HG02870 (cell line): ENCODE measurements around the gene MAPK8IP3.
"Not testable (repeated sequence)": the region's sequence is repeated elsewhere in the genome, so short reads cannot be mapped to it uniquely, and the experiment has no call there.

ENCODE experiments used
- ATAC-seq: cut with Tn5 transposase; IDR thresholded peaks from one replicate; pipeline ENCODE4 v1.9.1; 2021; ENCODE audit warnings: mild to moderate bottlenecking, moderate library complexity; ENCODE audit not compliant: unreplicated experiment

MAPK8IP3 gene

DNA sequence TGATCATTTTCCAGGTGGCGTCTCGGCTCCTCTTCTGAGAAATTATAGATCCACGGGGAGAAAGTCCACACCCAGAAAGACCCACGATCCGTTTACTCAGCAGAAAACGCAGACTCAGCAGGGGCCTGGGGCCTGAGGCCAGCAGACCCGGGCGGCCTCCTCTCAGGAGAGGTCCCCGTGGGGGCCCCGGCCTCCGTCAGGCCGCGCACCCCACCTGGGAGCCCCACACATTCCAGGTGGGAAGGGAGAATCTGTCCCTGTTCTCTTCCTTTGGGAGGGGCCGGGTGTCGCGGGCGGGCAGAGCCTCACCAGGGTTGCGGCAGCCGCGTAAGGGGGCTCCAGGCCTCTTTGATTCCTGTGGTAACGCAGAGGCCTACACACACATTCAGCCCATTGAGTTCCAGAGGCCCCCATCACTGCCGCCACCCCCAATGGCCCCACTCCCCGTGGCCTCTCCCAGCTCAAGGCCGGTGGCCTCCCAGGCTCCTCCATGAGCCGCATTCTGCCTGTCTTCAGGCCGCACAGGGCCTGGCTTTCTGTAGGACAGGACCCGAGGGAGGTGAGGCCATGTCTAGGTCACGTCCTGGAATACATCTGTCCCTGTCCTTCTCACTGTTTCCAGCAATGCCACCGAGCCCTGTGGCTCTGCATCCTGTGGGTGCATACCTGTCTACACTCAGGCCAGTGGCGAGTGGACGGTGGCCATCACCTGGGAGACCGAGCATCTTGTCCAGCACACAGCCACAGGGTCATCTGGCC, 89.1 kb downstream of the MAPK8IP3 start:
- no peak for ATAC-seq

- not testable (repeated sequence) for ATAC-seq
Observed at GRCh38 chr16:1799263-1799662, 93.3 kb downstream of the MAPK8IP3 start.

DNA sequence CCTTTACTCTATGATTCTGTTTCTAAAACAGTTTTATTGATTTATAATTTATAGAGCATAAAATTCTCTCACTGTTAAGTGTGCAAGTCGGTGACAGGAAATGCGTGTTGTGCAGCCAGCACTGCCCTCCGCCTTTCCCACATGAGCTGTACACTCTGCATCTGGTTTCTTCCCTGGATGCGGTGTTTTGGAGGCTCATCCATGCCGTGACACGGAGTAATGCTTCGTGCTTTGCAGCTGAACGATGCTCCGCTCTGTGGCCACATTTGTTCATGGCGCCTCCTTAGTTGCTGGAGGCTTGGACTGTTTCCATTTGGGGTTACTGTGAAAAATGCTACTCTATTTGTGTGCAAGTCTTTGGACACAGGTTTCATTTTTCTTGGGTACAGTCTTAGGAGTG, 94.7 kb downstream of the MAPK8IP3 start:
- ATAC-seq, result no peak

DNA sequence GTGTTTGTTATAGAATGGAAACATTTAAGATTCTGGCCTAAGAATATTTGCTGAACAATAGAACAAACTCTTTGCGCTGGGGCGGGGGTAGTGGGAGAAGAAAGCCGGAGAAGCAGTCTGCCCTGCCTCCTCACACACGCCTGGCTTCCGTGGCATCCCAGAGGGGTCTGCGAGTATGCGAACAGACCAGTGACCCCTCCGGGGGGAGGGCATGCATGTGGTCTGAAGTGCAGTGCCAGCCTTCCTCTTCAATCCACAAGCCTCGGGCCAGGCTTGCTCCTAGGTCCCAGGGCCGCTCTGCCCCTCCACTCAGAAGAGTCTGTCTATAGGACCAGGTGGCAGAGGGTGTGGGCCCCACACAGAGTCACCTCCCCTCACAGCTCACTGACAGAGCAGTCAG, 101.6 kb downstream of the MAPK8IP3 start:
- ATAC-seq, result no peak

- ATAC-seq, result no peak
Observed at GRCh38 chr16:1808691-1809090, 102.7 kb downstream of the MAPK8IP3 start.

- ATAC-seq, result no peak
Observed at GRCh38 chr16:1809281-1809801, 103.3 kb downstream of the MAPK8IP3 start.

- no peak for ATAC-seq
Observed at GRCh38 chr16:1810106-1810505, 104.1 kb downstream of the MAPK8IP3 start.

GRCh38 chr16:1810536-1810935, 104.5 kb downstream of the MAPK8IP3 start:
- no peak for ATAC-seq

DNA sequence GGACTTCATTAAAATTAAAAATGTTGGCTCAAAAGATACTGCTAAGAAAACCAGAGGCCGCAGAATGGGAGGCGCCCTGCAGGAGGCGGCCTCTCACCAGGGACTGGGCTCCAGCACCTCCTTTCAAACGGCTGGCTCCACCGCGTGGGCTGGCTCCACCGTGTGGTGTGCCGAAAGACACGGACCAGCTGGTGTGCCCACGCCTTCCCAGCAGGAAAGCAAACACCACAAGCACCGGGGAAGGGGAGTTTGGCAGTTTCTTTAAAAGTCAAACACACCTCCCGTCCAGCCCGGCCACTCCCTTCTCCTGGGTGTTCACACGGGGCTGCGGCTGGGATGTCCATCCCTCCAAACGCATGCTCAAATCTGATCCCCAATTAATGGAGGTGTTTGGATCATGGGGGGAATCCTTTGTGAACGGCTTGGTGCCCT, 106.8 kb downstream of the MAPK8IP3 start:
- ATAC-seq, result no peak

DNA sequence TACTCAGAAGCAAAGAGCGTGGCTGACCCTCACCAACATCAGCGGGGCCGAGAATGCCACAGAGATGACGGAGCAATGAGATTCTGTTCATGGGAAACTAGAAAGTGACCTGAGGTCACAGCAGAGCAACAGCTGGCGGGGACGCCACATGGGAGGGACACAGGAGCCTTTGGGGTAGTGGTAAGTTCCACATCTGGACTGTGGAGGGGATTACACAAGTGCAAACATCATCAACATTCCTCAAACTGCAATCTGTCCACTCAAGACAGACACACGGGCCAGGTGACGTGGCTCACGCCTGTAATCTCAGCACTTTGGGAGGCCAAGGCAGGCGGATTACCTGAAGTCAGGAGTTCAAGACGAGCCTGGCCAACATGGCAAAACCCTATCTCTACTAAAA, 109.5 kb downstream of the MAPK8IP3 start:
- ATAC-seq, result no peak

DNA sequence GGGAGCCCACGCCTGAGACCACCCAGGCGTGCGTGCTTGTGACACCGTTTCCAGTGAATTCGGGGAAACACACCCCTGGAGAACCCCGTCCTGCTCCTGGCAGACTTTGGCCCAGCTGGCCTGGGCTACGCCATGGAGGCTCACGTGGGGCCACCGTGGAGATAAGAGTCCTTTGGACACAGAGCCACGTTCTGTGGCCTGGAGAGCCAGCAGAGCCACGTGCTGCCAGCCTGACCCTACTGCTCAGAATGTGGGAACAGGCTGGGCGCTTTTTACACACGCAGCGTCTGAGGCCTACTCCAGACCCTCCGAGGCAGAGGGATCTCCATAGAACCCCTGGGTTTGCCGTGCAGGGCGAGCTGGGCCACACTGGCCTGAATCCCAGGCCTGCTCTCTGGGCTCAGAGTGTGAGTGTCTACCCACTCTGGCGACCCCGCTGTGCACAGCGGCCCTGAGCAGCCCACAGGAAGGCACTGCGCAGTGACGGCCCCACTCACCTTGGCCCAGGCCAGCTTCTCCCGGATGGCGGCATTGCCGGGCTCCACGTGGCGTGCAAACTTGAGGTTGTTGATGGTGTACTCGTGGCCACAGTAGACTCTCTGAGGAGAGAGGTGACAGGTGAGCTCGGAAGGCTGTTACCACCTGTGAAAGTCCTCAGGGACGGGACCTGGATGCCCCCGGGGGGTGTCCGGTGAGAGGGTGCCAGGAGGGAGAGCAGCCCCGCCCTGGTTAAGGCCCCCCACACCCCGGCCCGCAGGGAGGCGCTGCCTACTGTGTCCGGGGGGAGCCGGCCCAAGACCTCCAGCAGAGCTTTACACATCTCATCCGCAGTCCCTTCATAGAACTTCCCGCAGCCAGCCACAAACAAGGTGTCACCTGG, 110.6 kb downstream of the MAPK8IP3 start:
- ATAC-seq, result no peak

DNA sequence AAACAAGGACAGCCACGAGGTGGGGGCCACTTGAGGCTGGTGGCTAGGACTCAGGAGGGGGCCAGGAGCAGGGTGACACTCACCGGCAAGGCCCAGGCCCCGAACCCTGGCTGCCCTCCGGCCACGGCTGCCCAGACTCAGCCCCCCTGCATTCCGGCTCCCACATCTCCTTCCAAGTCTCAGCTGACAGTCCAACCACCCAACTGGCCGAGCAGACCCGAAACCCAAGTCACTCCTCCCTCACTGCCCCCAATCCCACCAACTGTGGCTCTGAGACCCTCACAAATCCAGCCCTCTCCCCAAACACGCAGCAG, 111.2 kb downstream of the MAPK8IP3 start:
- ATAC-seq, result no peak

DNA sequence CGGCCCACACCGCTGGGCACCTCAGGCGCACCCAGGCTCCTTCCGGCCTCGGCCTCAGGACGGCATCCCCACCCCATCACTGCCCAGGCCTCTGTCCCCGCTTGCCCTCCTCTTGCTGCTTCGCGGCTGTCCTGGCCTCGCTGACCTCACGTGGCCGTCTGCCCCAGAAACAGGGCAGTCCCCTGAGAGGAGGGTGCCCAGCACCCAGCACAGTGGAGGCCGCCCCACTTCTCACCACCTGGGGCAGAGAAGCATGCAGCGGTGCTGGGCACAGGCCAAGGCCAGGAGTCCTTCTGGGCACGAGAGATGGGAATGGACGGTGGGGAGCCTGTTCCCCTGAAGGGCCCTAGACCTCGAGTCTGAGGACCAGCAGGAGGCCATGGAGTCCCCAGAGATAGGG, 111.7 kb downstream of the MAPK8IP3 start:
- no peak for ATAC-seq

- ATAC-seq, result no peak
Observed at GRCh38 chr16:1818204-1818872, 112.3 kb downstream of the MAPK8IP3 start.

- ATAC-seq, result no peak
Observed at GRCh38 chr16:1818873-1819525, 113.0 kb downstream of the MAPK8IP3 start.

GRCh38 chr16:1819611-1820010, 113.6 kb downstream of the MAPK8IP3 start:
- ATAC-seq, result no peak
